ENCODE results near the gene RBPJL. TPM values are rescaled to one million over a fixed set of nuclear protein-coding genes. Genes with fewer than 3 reads are reported as not detected.
A peak's percentile ranks its signal among the peaks of the same experiment; 100 is the strongest.

Gene RBPJL
- polyA plus RNA-seq, 1 experiment, result not detected

DNA sequence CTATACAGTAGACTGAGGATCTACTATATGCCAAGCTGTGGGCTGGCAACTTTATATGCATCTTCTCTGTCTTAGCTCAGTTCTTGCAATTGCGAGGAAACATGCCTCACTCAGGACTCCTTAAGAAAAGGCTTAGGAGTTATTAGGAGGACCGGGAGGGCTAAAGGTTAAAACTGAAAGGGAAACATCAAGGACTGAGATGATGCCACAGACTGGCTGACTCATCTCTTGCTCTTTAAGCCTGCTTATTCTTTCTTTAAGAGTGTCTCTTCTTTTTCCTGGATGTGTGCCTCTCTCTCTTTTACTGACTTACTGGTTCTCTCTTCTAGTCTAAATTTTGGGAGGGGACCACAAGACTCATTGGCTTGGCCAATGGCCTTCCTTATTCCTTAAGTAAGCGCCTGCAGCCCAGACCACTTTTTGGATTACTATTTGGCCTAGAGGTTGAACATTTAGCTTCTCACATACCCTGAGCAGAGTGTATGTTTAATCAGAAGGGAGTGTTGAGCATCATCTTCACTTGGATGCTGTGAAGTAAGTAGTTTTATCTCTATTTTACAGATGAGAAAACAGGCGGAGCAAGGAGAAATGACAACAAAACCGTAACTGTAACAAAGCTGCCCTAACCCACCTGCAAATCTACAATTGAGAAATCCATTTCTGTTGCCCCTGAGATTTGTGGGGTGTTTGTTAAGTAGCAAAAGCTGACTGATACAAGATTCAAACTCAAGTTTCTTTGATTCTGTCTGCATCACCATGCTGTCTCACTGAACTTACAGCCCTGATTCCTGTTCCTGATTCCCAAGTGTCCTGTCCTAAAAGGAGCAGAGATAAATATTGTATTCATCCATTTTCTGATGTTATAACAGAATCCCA, 48.8 kb downstream of the RBPJL start:
- no peak for DNase-seq (ENCODE audit: low read depth)
- ChIA-PET CTCF (interaction anchor here (1.0 to 1.5 kb wide), 3 partner anchors 19 to 34 kb away, joined by 3 to 4 read pairs (median 3); no protein-coding TSS in a partner anchor), POLR2A (no interaction called here)
- no peak for TF ChIP-seq CTCF (IDR thresholded peaks at IDR 0.05; ENCODE audit: insufficient read depth, low read depth, low read length)
- Histone ChIP-seq H3K36me3 (ENCODE audit: control insufficient read depth, insufficient read depth, low read length) (no peaks in the 10 kb centered on the region), H3K27me3 (ENCODE audit: control insufficient read depth, insufficient read depth, low read length) (no peaks in the 10 kb centered on the region), H3K4me3 (ENCODE audit: low read depth, low read length) (no peak overlapping the region)

DNA sequence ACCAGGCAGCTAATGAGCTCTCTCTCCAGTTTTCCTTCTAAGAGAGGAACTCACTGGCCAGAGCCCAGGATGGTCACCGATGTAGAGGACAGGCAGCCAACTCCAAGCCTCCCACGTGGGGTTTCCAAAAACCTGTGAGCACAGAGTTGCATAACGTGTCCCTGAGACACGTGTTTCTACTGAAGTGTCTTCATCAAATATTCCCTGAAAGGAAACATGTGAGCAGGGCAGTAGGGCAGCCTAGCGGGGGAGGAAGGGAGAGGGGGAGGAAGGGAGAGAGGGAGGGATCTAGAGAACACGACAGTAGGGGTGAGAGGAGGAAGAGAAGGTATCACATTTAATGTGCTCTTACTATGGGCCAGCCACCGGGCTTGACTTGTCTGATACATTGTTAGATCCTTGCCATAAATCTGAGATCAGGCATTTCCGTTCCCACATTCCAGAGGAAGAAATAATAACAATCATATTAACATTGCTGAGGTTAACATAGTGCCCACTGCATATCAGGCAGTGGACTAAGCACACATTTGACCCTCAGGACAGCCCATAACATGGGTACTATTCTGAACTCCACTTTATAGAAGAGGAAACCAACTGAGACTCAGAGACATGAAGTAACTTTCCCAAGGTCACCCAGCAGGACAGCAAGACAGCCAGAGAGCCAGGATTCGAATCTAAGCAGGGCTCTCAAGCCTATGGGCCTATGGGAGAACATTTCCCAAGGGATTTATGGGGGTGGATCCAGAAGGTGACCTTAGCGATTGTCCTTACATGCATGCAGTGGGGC, 51.8 kb downstream of the RBPJL start:
- peak; percentile 72 for DNase-seq (ENCODE audit: low read depth)
- Histone ChIP-seq H3K27me3 (ENCODE audit: control insufficient read depth, insufficient read depth, low read length) (no peaks in the 10 kb centered on the region), H3K36me3 (ENCODE audit: control insufficient read depth, insufficient read depth, low read length) (no peaks in the 10 kb centered on the region), H3K4me3 (ENCODE audit: low read depth, low read length) (no peak overlapping the region)
- no peak for TF ChIP-seq CTCF (IDR thresholded peaks at IDR 0.05; ENCODE audit: insufficient read depth, low read depth, low read length)
- ChIA-PET CTCF (interaction anchor here (0.6 to 6.0 kb wide), 8 partner anchors 15 to 79 kb away, joined by 3 to 75 read pairs (median 6); no protein-coding TSS in a partner anchor), POLR2A (interaction anchor here (0.6 kb wide), 2 partner anchors 78 to 85 kb away, joined by 3 to 4 read pairs; no protein-coding TSS in a partner anchor)

DNA sequence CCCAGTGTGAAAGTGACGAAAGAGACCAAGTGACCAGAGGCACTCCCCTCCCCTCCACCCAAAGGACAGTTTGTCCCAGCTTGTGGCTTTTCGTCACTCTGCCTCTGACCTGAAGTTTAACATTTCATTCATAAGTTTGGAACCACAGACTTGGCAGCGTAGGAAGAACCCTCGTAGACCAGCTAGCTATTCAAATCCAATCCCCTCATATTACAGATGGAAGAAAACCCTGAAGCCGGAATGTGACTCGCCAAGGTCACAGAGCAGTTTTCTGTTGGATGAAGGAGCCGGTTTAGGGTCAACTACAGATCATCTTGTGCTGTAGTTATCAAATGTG, 52.4 kb downstream of the RBPJL start:
- DNase-seq (ENCODE audit: low read depth), result no peak
- H3K4me3 ChIP-seq (ENCODE audit: low read depth, low read length), result no peak overlapping the region
- POLR2A ChIA-PET, result interaction anchor here (0.6 kb wide), 1 partner anchor 77 kb away, joined by 3 read pairs; no protein-coding TSS in a partner anchor

GRCh38 chr20:45359406-45360148, 52.9 kb downstream of the RBPJL start:
- ChIA-PET POLR2A (no interaction called here), CTCF (interaction anchor here (1.5 to 6.0 kb wide), 6 partner anchors 14 to 412 kb away, joined by 4 to 75 read pairs (median 9); no protein-coding TSS in a partner anchor)
- no peak for DNase-seq (ENCODE audit: low read depth)
- Histone ChIP-seq H3K36me3 (ENCODE audit: control insufficient read depth, insufficient read depth, low read length) (no peaks in the 10 kb centered on the region), H3K27me3 (ENCODE audit: control insufficient read depth, insufficient read depth, low read length) (no peaks in the 10 kb centered on the region), H3K4me3 (ENCODE audit: low read depth, low read length) (no peak overlapping the region)
- TF ChIP-seq CTCF (IDR thresholded peaks at IDR 0.05; ENCODE audit: insufficient read depth, low read depth, low read length), result no peak

More for the DNA sequence above, 52.4 kb downstream of the RBPJL start:
- Histone ChIP-seq H3K36me3 (ENCODE audit: control insufficient read depth, insufficient read depth, low read length) (no peaks in the 10 kb centered on the region), H3K27me3 (ENCODE audit: control insufficient read depth, insufficient read depth, low read length) (no peaks in the 10 kb centered on the region)
- no peak for TF ChIP-seq CTCF (IDR thresholded peaks at IDR 0.05; ENCODE audit: insufficient read depth, low read depth, low read length)
- CTCF ChIA-PET, result interaction anchor here (1.5 to 6.0 kb wide), 5 partner anchors 14 to 77 kb away, joined by 4 to 75 read pairs (median 8); no protein-coding TSS in a partner anchor

Measured in BJ (cell line).